H1 (cell line): ENCODE data around the gene TEAD1. TPM values are rescaled to one million over a fixed set of nuclear protein-coding genes. Genes with fewer than 3 reads are reported as not detected.

Experiments used
- CTCF ChIA-PET: fragments of 300-600 bp; sonication (Branson Sonifier 250); formaldehyde crosslinking; loops from one replicate; lab custom pipeline; 2021; ENCODE audit not compliant: partially characterized antibody; lab: Charles Lee
- POLR2A ChIA-PET: fragments of 300-600 bp; sonication (Branson Sonifier 250); formaldehyde crosslinking; loops from one replicate; lab custom pipeline; 2021; ENCODE audit warnings: inconsistent platforms; ENCODE audit not compliant: partially characterized antibody; lab: Charles Lee
- DNase-seq, 2 experiments: peaks; one replicate each; pipeline versions ENCODE4 v3.0.0 to v3.0.0-alpha.2; 2010 to 2022; ENCODE audit warnings: low spot score in 2 of 2, low read depth in 1 of 2, mixed read lengths in 1 of 2
- FAIRE-seq: peaks from 2 replicates; lab custom pipeline; 2011; peaks lifted over from hg19 to GRCh38; lab: Jason Lieb, UNC
- H2AFZ ChIP-seq: 2 replicates; pipeline ENCODE4 v1.8.1; 2012; ENCODE audit warnings: low read length, inconsistent platforms
- H2AK5ac ChIP-seq: 2 replicates; pipeline ENCODE4 v1.6.1; 2013; ENCODE audit warnings: low read depth, low read length
- H2BK120ac ChIP-seq: replicated peaks from 2 replicates; pipeline ENCODE3; 2013; ENCODE audit warnings: low read depth, low read length, inconsistent platforms
- H2BK12ac ChIP-seq: 2 replicates; pipeline ENCODE4 v1.6.1; 2013; ENCODE audit warnings: low read depth, low read length
- H2BK15ac ChIP-seq: 2 replicates; pipeline ENCODE4 v1.6.1; 2013; ENCODE audit warnings: low read length
- H2BK20ac ChIP-seq: 2 replicates; pipeline ENCODE4 v1.6.1; 2013; ENCODE audit warnings: low read length
- H2BK5ac ChIP-seq: 2 replicates; pipeline ENCODE4 v1.6.1; 2013; ENCODE audit warnings: low read depth, low read length
- H3K14ac ChIP-seq: 2 replicates; pipeline ENCODE4 v1.6.1; 2013; ENCODE audit warnings: inconsistent platforms; ENCODE audit not compliant: insufficient read length
- H3K18ac ChIP-seq: 2 replicates; pipeline ENCODE4 v1.6.1; 2013; ENCODE audit warnings: low read length; ENCODE audit errors: extremely low read depth
- H3K23ac ChIP-seq: 2 replicates; pipeline ENCODE4 v1.6.1; 2013; ENCODE audit warnings: inconsistent platforms; ENCODE audit not compliant: insufficient read length
- H3K23me2 ChIP-seq: 2 replicates; pipeline ENCODE4 v1.6.1; 2013; ENCODE audit warnings: low read depth, low read length
- H3K27ac ChIP-seq: 2 replicates; pipeline ENCODE4 v1.6.1; 2011; ENCODE audit warnings: low read depth, low read length, inconsistent platforms
- H3K27me3 ChIP-seq, 4 experiments: replicated peaks in 1 of 4; 1 replicate in 1 of 4; 2 replicates in 3 of 4; pipeline versions ENCODE4 v1.6.1 to v1.8.1; 2011 to 2013; ENCODE audit warnings: low read length in 3 of 4, mild to moderate bottlenecking in 3 of 4, inconsistent platforms in 2 of 4, mixed read lengths in 2 of 4, moderate library complexity in 1 of 4; ENCODE audit not compliant: control insufficient read depth in 3 of 4, insufficient read depth in 3 of 4; ENCODE audit errors: extremely low read depth in 1 of 4
- H3K36me3 ChIP-seq, 4 experiments: 2 replicates each; pipeline versions ENCODE4 v1.6.1 to v1.8.1; 2011 to 2013; ENCODE audit warnings: mild to moderate bottlenecking in 4 of 4, low read length in 3 of 4, moderate library complexity in 2 of 4, control low read depth in 1 of 4, inconsistent platforms in 1 of 4; ENCODE audit not compliant: insufficient read depth in 4 of 4, control insufficient read depth in 2 of 4
- H3K4ac ChIP-seq: replicated peaks from 2 replicates; pipeline ENCODE3; 2013; ENCODE audit warnings: low read length, low read depth, mixed read lengths, inconsistent platforms; ENCODE audit not compliant: insufficient read length
- H3K4me1 ChIP-seq, 4 experiments: replicated peaks in 1 of 4; 1 replicate in 1 of 4; 2 replicates in 3 of 4; pipeline versions ENCODE4 v1.6.1 to v1.8.1; 2011 to 2013; ENCODE audit warnings: low read length in 3 of 4, inconsistent platforms in 2 of 4, mixed read lengths in 1 of 4; ENCODE audit not compliant: insufficient read depth in 4 of 4, control insufficient read depth in 3 of 4
- H3K4me2 ChIP-seq, 2 experiments: 2 replicates each; pipeline versions ENCODE4 v1.6.1 to v1.8.1; 2011 to 2013; ENCODE audit warnings: low read depth in 2 of 2, low read length in 2 of 2, control low read depth in 1 of 2, inconsistent platforms in 1 of 2, mild to moderate bottlenecking in 1 of 2; ENCODE audit not compliant: insufficient read depth in 1 of 2
- H3K4me3 ChIP-seq, 4 experiments: fragments of 200-600, 300-600 bp in 1 of 4; sonication (generic), shearing (Covaris generic), sonication (Bioruptor Twin) in 1 of 4; 2 replicates each; pipeline versions ENCODE4 v1.5.1 to v1.8.1; 2011 to 2016; ENCODE audit warnings: low read length in 4 of 4, low read depth in 3 of 4, control low read depth in 2 of 4, inconsistent platforms in 2 of 4, mild to moderate bottlenecking in 2 of 4, mixed read lengths in 1 of 4, moderate library complexity in 1 of 4; ENCODE audit not compliant: insufficient read depth in 2 of 4; ENCODE audit errors: extremely low read depth in 1 of 4
- H3K56ac ChIP-seq: replicated peaks from 2 replicates; pipeline ENCODE3; 2013; ENCODE audit warnings: low read depth, mild to moderate bottlenecking, mixed read lengths, low read length, inconsistent platforms; ENCODE audit not compliant: insufficient read length
- H3K79me1 ChIP-seq: 2 replicates; pipeline ENCODE4 v1.6.1; 2013; ENCODE audit warnings: low read depth, low read length, control low read depth
- H3K79me2 ChIP-seq, 2 experiments: 2 replicates each; pipeline versions ENCODE4 v1.6.1 to v1.8.1; 2012 to 2013; ENCODE audit warnings: low read length in 2 of 2, mild to moderate bottlenecking in 2 of 2, inconsistent platforms in 1 of 2; ENCODE audit not compliant: insufficient read depth in 2 of 2, control insufficient read depth in 1 of 2
- H3K9ac ChIP-seq, 4 experiments: replicated peaks in 1 of 4; 1 replicate in 1 of 4; 2 replicates in 3 of 4; pipeline versions ENCODE4 v1.6.1 to v1.8.1; 2011 to 2013; ENCODE audit warnings: low read depth in 3 of 4, low read length in 3 of 4, control low read depth in 2 of 4, mild to moderate bottlenecking in 2 of 4, moderate library complexity in 2 of 4, inconsistent platforms in 1 of 4; ENCODE audit errors: extremely low read depth in 1 of 4
- H3K9me3 ChIP-seq, 2 experiments: 2 replicates each; pipeline versions ENCODE4 v1.6.1 to v1.8.1; 2012 to 2013; ENCODE audit warnings: mild to moderate bottlenecking in 2 of 2, moderate library complexity in 2 of 2, control low read depth in 1 of 2, inconsistent platforms in 1 of 2, low read depth in 1 of 2, low read length in 1 of 2, mixed read lengths in 1 of 2; ENCODE audit not compliant: insufficient read depth in 2 of 2
- H4K20me1 ChIP-seq, 2 experiments: replicated peaks in 1 of 2; 2 replicates each; pipeline versions ENCODE3 to v1.8.1; 2011 to 2013; ENCODE audit warnings: inconsistent platforms in 2 of 2, low read length in 2 of 2, mild to moderate bottlenecking in 1 of 2; ENCODE audit not compliant: insufficient read depth in 2 of 2, control insufficient read depth in 1 of 2
- H4K5ac ChIP-seq: 2 replicates; pipeline ENCODE4 v1.6.1; 2013; ENCODE audit warnings: low read length, low read depth, mixed read lengths, inconsistent platforms; ENCODE audit not compliant: insufficient read length
- H4K8ac ChIP-seq: 2 replicates; pipeline ENCODE4 v1.8.0; 2013; ENCODE audit warnings: mild to moderate bottlenecking, moderate library complexity, low read length, inconsistent platforms; ENCODE audit not compliant: insufficient read depth; ENCODE audit errors: extremely low read depth
- H4K91ac ChIP-seq: replicated peaks from 2 replicates; pipeline ENCODE3; 2013; ENCODE audit warnings: low read length, mixed read lengths, inconsistent platforms; ENCODE audit not compliant: insufficient read length
- CBX5 ChIP-seq: fragments of 300-800, 300-1000 bp; sonication (generic); IDR thresholded peaks from 2 replicates; pipeline ENCODE4 v1.7.1; 2016; ENCODE audit warnings: antibody characterized with exemption, low read length, low read depth
- CEBPB ChIP-seq: IDR thresholded peaks from 2 replicates; pipeline ENCODE4 v1.6.1; 2012; ENCODE audit warnings: low read depth, low read length
- CREB1 ChIP-seq: IDR thresholded peaks from 2 replicates; pipeline ENCODE4 v1.6.1; 2012; ENCODE audit warnings: inconsistent platforms
- E2F6 ChIP-seq: IDR thresholded peaks from 2 replicates; pipeline ENCODE4 v1.6.1; 2012; ENCODE audit warnings: inconsistent platforms
- EGR1 ChIP-seq: IDR thresholded peaks from 2 replicates; pipeline ENCODE4 v1.6.1; 2011; ENCODE audit warnings: low read depth, low read length, borderline replicate concordance
- EZH2 ChIP-seq: fragments of 200-600 bp; sonication (generic); IDR thresholded peaks from 2 replicates; pipeline ENCODE4 v1.7.1; 2012; ENCODE audit warnings: low read depth, mild to moderate bottlenecking, moderate library complexity, low read length, inconsistent platforms; ENCODE audit not compliant: severe bottlenecking
- FOSL1 ChIP-seq: IDR thresholded peaks from 2 replicates; pipeline ENCODE4 v1.6.1; 2011; ENCODE audit warnings: mild to moderate bottlenecking, low read depth, low read length, moderate library complexity; ENCODE audit not compliant: insufficient read depth
- HDAC2 ChIP-seq, 2 experiments: fragments of 300-600 bp in 1 of 2; sonication (generic) in 1 of 2; IDR thresholded peaks; 2 replicates each; pipeline ENCODE4 v1.6.1; 2011 to 2012; ENCODE audit warnings: low read depth in 2 of 2, low read length in 2 of 2, mild to moderate bottlenecking in 2 of 2, moderate library complexity in 2 of 2, borderline replicate concordance in 1 of 2, inconsistent platforms in 1 of 2
- KDM4A ChIP-seq: IDR thresholded peaks from one replicate; pipeline ENCODE4 v1.7.1; 2012; ENCODE audit warnings: low read depth, mild to moderate bottlenecking, moderate library complexity, low read length, inconsistent platforms; ENCODE audit not compliant: severe bottlenecking
- RBBP5 ChIP-seq: IDR thresholded peaks from 2 replicates; pipeline ENCODE4 v1.7.1; 2012; ENCODE audit warnings: low read depth, mild to moderate bottlenecking, inconsistent platforms, low read length, moderate library complexity, borderline replicate concordance
- SAP30 ChIP-seq: fragments of 300-600 bp; sonication (generic); IDR thresholded peaks from 2 replicates; pipeline ENCODE4 v1.7.1; 2012; ENCODE audit warnings: low read length, moderate library complexity, mild to moderate bottlenecking, inconsistent platforms; ENCODE audit not compliant: insufficient read depth, insufficient replicate concordance
- SP4 ChIP-seq: IDR thresholded peaks from 2 replicates; pipeline ENCODE4 v1.6.1; 2012; ENCODE audit warnings: low read length, inconsistent platforms
- SUZ12 ChIP-seq: fragments of 200-600 bp; sonication (generic); IDR thresholded peaks from 2 replicates; pipeline ENCODE4 v1.6.1; 2012; ENCODE audit warnings: mild to moderate bottlenecking, inconsistent platforms, low read length, moderate library complexity, mixed read lengths
- WGBS, 2 experiments: shearing (Covaris generic) in 1 of 2; methylation state at CpG; one replicate each; pipeline versions ENCODE4 v1.1.6 to v1.1.7; 2013 to 2015; ENCODE audit warnings: low lambda C conversion rate in 2 of 2, mixed read lengths in 2 of 2, inconsistent platforms in 1 of 2, low coverage in 1 of 2, missing lambda C conversion rate in 1 of 2; ENCODE audit not compliant: insufficient replicate concordance in 2 of 2, insufficient coverage in 1 of 2, insufficient read length in 1 of 2; ENCODE audit errors: extremely low coverage in 1 of 2, missing lambda C conversion rate in 1 of 2; 5-methylcytosine and 5-hydroxymethylcytosine counted together
- polyA plus RNA-seq, 7 experiments: library from polyadenylated mRNA; depleted of rRNA in 3 of 7; stranded (reverse) in 5 of 7; unstranded in 2 of 7; fragments of >200 nt in 5 of 7; fragments of 200-250 nt in 2 of 7; gene quantifications; 1 replicate in 5 of 7; 2 replicates in 1 of 7; 4 replicates in 1 of 7; pipeline versions ENCODE4 v1.2.1 to v1.2.3, GENCODE V29; 2011 to 2013; ENCODE audit warnings: missing spikeins in 2 of 7, mixed read lengths in 2 of 7
- total RNA-seq: library from RNA; stranded (reverse); fragmentation: NEBNext Ultra II Directional; extraction: Animal tissue kit (Norgen Biotek cat#: 25700); gene quantifications from 2 replicates; pipeline ENCODE4 v1.2.1, GENCODE V29; 2021

Gene TEAD1
- total and polyA plus RNA-seq, 2 of the 8 experiments (the other 6 are each of a cell fraction or from before 2014, with no cell fraction given), result 15.6 to 67.4 TPM

GRCh38 chr11:12845163-12845562 lies 170.9 kb downstream of the TEAD1 start:
- Histone ChIP-seq H3K14ac (no peak overlapping the region), H3K4me2 (no peak overlapping the region; a peak in 1 of 4 replicates), H3K9ac (no peak overlapping the region; a peak in 1 of 7 replicates), H4K91ac (no peak overlapping the region), H3K27ac (no peak overlapping the region; the same call in 1 of the 2 replicates), H2BK5ac (no peak overlapping the region), H3K79me1 (no peaks in the 10 kb centered on the region; the same call in 1 of the 2 replicates), H3K56ac (no peak overlapping the region), H3K18ac (no peak overlapping the region), H2AK5ac (no peak overlapping the region), H2BK12ac (no peak overlapping the region; the same call in 1 of the 2 replicates), H2AFZ (no peak overlapping the region), H3K27me3 (no peaks in the 10 kb centered on the region), H4K20me1 (no peaks in the 10 kb centered on the region), H4K8ac (no peak overlapping the region), H3K79me2 (peaks cover 0 to 77% of the 10 kb centered on the region in 2 experiments; a peak in 2 of 4 replicates), H3K36me3 (no peaks in the 10 kb centered on the region), H3K23me2 (no peaks in the 10 kb centered on the region), H3K4me1 (peaks cover 8 to 41% (median 19%) of the 10 kb centered on the region in 4 experiments; a peak in 6 of 7 replicates), H2BK20ac (no peak overlapping the region), H2BK15ac (no peak overlapping the region), H3K4me3 (no peak overlapping the region), H4K5ac (no peak overlapping the region), H3K4ac (no peak overlapping the region), H3K9me3 (no peaks in the 10 kb centered on the region), H2BK120ac (no peak overlapping the region), H3K23ac (no peak overlapping the region)
- FAIRE-seq (no peak), DNase-seq (no peak)
- ChIA-PET POLR2A (interaction anchor here (0.6 to 3.2 kb wide), 3 partner anchors 18 to 1563 kb away, joined by 3 to 20 read pairs (median 3); no protein-coding TSS in a partner anchor), CTCF (interaction anchor here (0.7 to 2.1 kb wide), 8 partner anchors 11 to 44 kb away, joined by 3 to 6 read pairs (median 4); no protein-coding TSS in a partner anchor)
- 85% methylated on average over 6 of the region's 6 CpGs; no CpG with 5 or more reads in 1 of the 2 experiments for WGBS, 2 experiments
- no peak for TF ChIP-seq EZH2
- no peak for TF ChIP-seq EGR1
- TF ChIP-seq SAP30, result no peak
- no peak for TF ChIP-seq CREB1
- no peak for TF ChIP-seq FOSL1
- TF ChIP-seq CEBPB, result no peak
- TF ChIP-seq KDM4A, result no peak
- no peak for TF ChIP-seq RBBP5
- TF ChIP-seq HDAC2 (IDR thresholded peaks at IDR 0.05; ENCODE audit: borderline replicate concordance in 1 of 2, low read depth in 2 of 2, low read length in 2 of 2), result no peak
- no peak for TF ChIP-seq CBX5
- no peak for TF ChIP-seq E2F6
- TF ChIP-seq SUZ12, result no peak
- no peak for TF ChIP-seq SP4
